HCT116 (cell line): Measurements from ENCODE around the gene MYZAP. TPM values are rescaled to one million over a fixed set of nuclear protein-coding genes. Genes with fewer than 3 reads are reported as not detected.

Experiments used
- ATAC-seq: fragments of 200-7000 bp; cut with Tn5 transposase; 2 replicates; pipeline ENCODE4 v1.9.1; 2020; ENCODE audit warnings: mild to moderate bottlenecking, moderate library complexity
- BruUV-seq: library from RNA; stranded (reverse); fragments of 400-500 nt; replicated peaks from 2 replicates; lab custom pipeline; 2021; lab: Mats Ljungman, UMichigan
- CTCF ChIA-PET: fragments of 300-600 bp; sonication (Branson Sonifier 250); formaldehyde crosslinking; loops from one replicate; lab custom pipeline; 2021; ENCODE audit warnings: antibody characterized with exemption; lab: Charles Lee
- POLR2A ChIA-PET: fragments of 300-600, 350-600 bp; sonication (Branson Sonifier 250); formaldehyde crosslinking; loops from one replicate; lab custom pipeline; 2021; ENCODE audit warnings: antibody characterized with exemption; lab: Charles Lee
- RAD21 ChIA-PET, 2 experiments: fragments of 300-600 bp; sonication (Branson Sonifier 250); formaldehyde crosslinking; loops; one replicate each; lab custom pipeline; 2023; ENCODE audit warnings: low total read pairs in 2 of 2; ENCODE audit not compliant: uncharacterized antibody in 2 of 2, unreplicated experiment in 2 of 2, low non-redundant PET in 1 of 2; lab: Charles Lee
- DNase-seq: peaks from one replicate; pipeline ENCODE4 v3.0.0-alpha.2; 2010; ENCODE audit warnings: low read depth, low spot score
- H2AFZ ChIP-seq: fragments of 200-600 bp; shearing (Covaris generic), sonication (generic); 2 replicates; pipeline ENCODE4 v1.6.1; 2017; ENCODE audit warnings: low read depth, mixed run types, mixed read lengths, antibody characterized with exemption, low read length; ENCODE audit not compliant: poor library complexity, severe bottlenecking
- H3K27ac ChIP-seq: 2 replicates; pipeline ENCODE4 v1.5.1; 2012; ENCODE audit warnings: low read depth, low read length
- H3K27me3 ChIP-seq: fragments of 200-600 bp; sonication (generic); 2 replicates; pipeline ENCODE4 v1.6.1; 2016; ENCODE audit warnings: mixed run types, low read length, mixed read lengths; ENCODE audit not compliant: insufficient read depth
- H3K36me3 ChIP-seq, 2 experiments: fragments of 200-500 bp in 1 of 2; fragments of 200-600 bp in 1 of 2; sonication (Bioruptor generic) in 1 of 2; sonication (generic) in 1 of 2; 2 replicates each; pipeline versions ENCODE4 v1.5.1 to v1.6.1; 2014 to 2016; ENCODE audit warnings: low read length in 2 of 2, inconsistent platforms in 1 of 2, mixed read lengths in 1 of 2, mixed run types in 1 of 2; ENCODE audit not compliant: insufficient read depth in 2 of 2, control insufficient read depth in 1 of 2
- H3K4me1 ChIP-seq, 2 experiments: fragments of 200-600 bp in 1 of 2; sonication (generic) in 1 of 2; 2 replicates each; pipeline versions ENCODE4 v1.5.1 to v1.6.1; 2012 to 2017; ENCODE audit warnings: low read length in 2 of 2, inconsistent platforms in 1 of 2, mild to moderate bottlenecking in 1 of 2, mixed read lengths in 1 of 2, mixed run types in 1 of 2, moderate library complexity in 1 of 2; ENCODE audit not compliant: insufficient read depth in 2 of 2, control insufficient read depth in 1 of 2
- H3K4me2 ChIP-seq: fragments of 200-600 bp; sonication (generic); 2 replicates; pipeline ENCODE4 v1.6.1; 2017; ENCODE audit warnings: mixed run types, low read length, mixed read lengths
- H3K4me3 ChIP-seq, 2 experiments: fragments of 200-600 bp in 1 of 2; sonication (generic) in 1 of 2; replicated peaks in 1 of 2; 2 replicates each; pipeline ENCODE4 v1.5.1; 2011 to 2016; ENCODE audit warnings: low read length in 2 of 2, control low read depth in 1 of 2, low read depth in 1 of 2, mild to moderate bottlenecking in 1 of 2, mixed read lengths in 1 of 2, mixed run types in 1 of 2
- H3K79me2 ChIP-seq: fragments of 200-600 bp; sonication (generic); 2 replicates; pipeline ENCODE4 v1.6.1; 2017; ENCODE audit warnings: mild to moderate bottlenecking, mixed run types, low read length, moderate library complexity, mixed read lengths; ENCODE audit not compliant: insufficient read depth
- H3K9ac ChIP-seq: fragments of 200-600 bp; sonication (generic); 2 replicates; pipeline ENCODE4 v1.6.1; 2016; ENCODE audit warnings: low read length, mixed read lengths
- H3K9me2 ChIP-seq: fragments of 200-600 bp; sonication (generic), shearing (Covaris generic); 2 replicates; pipeline ENCODE4 v1.6.1; 2017; ENCODE audit warnings: mixed run types, mild to moderate bottlenecking, moderate library complexity; ENCODE audit not compliant: insufficient read depth
- H3K9me3 ChIP-seq, 2 experiments: fragments of 200-500 bp in 1 of 2; fragments of 200-600 bp in 1 of 2; sonication (Bioruptor generic) in 1 of 2; sonication (generic) in 1 of 2; 2 replicates each; pipeline ENCODE4 v1.6.1; 2014 to 2017; ENCODE audit warnings: low read length in 2 of 2, mixed read lengths in 2 of 2, inconsistent platforms in 1 of 2, low read depth in 1 of 2, mild to moderate bottlenecking in 1 of 2, mixed run types in 1 of 2, moderate library complexity in 1 of 2; ENCODE audit not compliant: control insufficient read depth in 1 of 2, insufficient read depth in 1 of 2
- H4K20me1 ChIP-seq: fragments of 200-600 bp; sonication (generic), shearing (Covaris generic); 2 replicates; pipeline ENCODE4 v1.6.1; 2017; ENCODE audit warnings: mixed run types, mild to moderate bottlenecking, moderate library complexity; ENCODE audit not compliant: insufficient read depth
- CEBPB ChIP-seq: IDR thresholded peaks from 2 replicates; pipeline ENCODE4 v1.6.1; 2012; ENCODE audit warnings: low read depth
- EGR1 ChIP-seq: IDR thresholded peaks from 2 replicates; pipeline ENCODE4 v1.6.1; 2012; ENCODE audit warnings: low read depth
- ELF1 ChIP-seq: IDR thresholded peaks from 2 replicates; pipeline ENCODE4 v1.6.1; 2012; ENCODE audit warnings: low read depth, borderline replicate concordance
- EZH2 ChIP-seq: fragments of 200-600 bp; sonication (generic); IDR thresholded peaks from 2 replicates; pipeline ENCODE4 v1.6.1; 2017; ENCODE audit warnings: antibody characterized with exemption, mixed run types
- EZH2phosphoT487 ChIP-seq: fragments of 200-600 bp; IDR thresholded peaks from 2 replicates; pipeline ENCODE4 v1.6.1; 2018; ENCODE audit warnings: antibody characterized with exemption, borderline replicate concordance
- FOSL1 ChIP-seq: IDR thresholded peaks from 2 replicates; pipeline ENCODE4 v1.6.1; 2012; ENCODE audit warnings: low read depth
- POLR2A ChIP-seq: IDR thresholded peaks from 2 replicates; pipeline ENCODE4 v1.7.0; 2011; ENCODE audit warnings: borderline replicate concordance; ENCODE audit not compliant: insufficient read depth, insufficient read length; ENCODE audit errors: extremely low read depth
- POLR2AphosphoS5 ChIP-seq: IDR thresholded peaks from 2 replicates; pipeline ENCODE4 v1.6.1; 2011; ENCODE audit warnings: mild to moderate bottlenecking, low read depth, low read length, moderate library complexity
- SIN3A ChIP-seq: IDR thresholded peaks from 2 replicates; pipeline ENCODE4 v1.6.1; 2012; ENCODE audit warnings: low read depth
- SP1 ChIP-seq: IDR thresholded peaks from 2 replicates; pipeline ENCODE4 v1.6.1; 2012; ENCODE audit warnings: low read depth
- SRF ChIP-seq: IDR thresholded peaks from 2 replicates; pipeline ENCODE4 v1.6.1; 2012; ENCODE audit warnings: low read depth
- ZFX ChIP-seq: fragments of 450-650 bp; IDR thresholded peaks from 2 replicates; pipeline ENCODE4 v1.6.1; 2017
- intact Hi-C: fragments of 100-400 bp; cut with micrococcal nuclease; formaldehyde crosslinking; loops from 2 replicates; pipeline ENCODE4 v1.10.0; 2022
- total RNA-seq: library from RNA; stranded (reverse); gene quantifications from one replicate; pipeline ENCODE4 v1.2.1, GENCODE V29; 2021; ENCODE audit not compliant: unreplicated experiment
- TF ChIP-seq, protein P1 (sequence below): IDR thresholded peaks from 2 replicates; pipeline ENCODE4 v1.6.1; 2011; ENCODE audit warnings: mild to moderate bottlenecking, low read length, moderate library complexity; ENCODE audit not compliant: insufficient replicate concordance; ENCODE audit errors: extremely low read depth
- TF ChIP-seq, protein P2 (sequence below): IDR thresholded peaks from 2 replicates; pipeline ENCODE4 v1.6.1; 2012
- TF ChIP-seq, protein P3 (sequence below), 3 experiments: fragments of 200-600 bp in 1 of 3; sonication (generic) in 1 of 3; IDR thresholded peaks in 2 of 3; conservative IDR thresholded peaks in 1 of 3; 2 replicates each; pipeline ENCODE4 v1.5.1; 2012 to 2017; ENCODE audit warnings: low read depth in 2 of 3, low read length in 2 of 3, antibody characterized with exemption in 1 of 3, borderline replicate concordance in 1 of 3, control low read depth in 1 of 3, mild to moderate bottlenecking in 1 of 3, mixed read lengths in 1 of 3, mixed run types in 1 of 3, moderate library complexity in 1 of 3; ENCODE audit not compliant: insufficient read depth in 1 of 3
- TF ChIP-seq, protein P4 (sequence below): IDR thresholded peaks from 2 replicates; pipeline ENCODE4 v1.6.1; 2012; ENCODE audit warnings: low read depth

Gene MYZAP
- total RNA-seq, 1 experiment from 2014 or later: 5.8 TPM

DNA sequence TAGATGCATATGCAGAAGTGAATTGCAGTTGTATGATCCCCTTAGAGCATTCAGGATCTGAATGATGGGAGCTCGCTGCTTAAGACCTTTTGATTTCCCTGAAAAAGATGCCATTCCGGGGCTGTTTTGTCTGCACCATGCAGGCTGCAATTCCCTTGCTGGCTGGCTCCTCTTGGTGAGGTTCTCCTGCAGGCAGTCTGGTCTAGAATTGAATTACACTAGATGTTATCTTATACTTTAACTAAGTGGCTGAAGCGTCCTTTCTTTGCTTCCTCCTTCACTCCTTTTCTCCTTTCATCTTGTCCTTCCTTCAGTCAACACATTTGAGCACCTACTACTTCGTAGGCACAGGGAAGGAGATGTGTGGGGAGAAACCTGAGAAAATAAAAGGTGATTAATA, 18.6 kb upstream of the MYZAP start (continued):
- TF ChIP-seq, protein P1, sequence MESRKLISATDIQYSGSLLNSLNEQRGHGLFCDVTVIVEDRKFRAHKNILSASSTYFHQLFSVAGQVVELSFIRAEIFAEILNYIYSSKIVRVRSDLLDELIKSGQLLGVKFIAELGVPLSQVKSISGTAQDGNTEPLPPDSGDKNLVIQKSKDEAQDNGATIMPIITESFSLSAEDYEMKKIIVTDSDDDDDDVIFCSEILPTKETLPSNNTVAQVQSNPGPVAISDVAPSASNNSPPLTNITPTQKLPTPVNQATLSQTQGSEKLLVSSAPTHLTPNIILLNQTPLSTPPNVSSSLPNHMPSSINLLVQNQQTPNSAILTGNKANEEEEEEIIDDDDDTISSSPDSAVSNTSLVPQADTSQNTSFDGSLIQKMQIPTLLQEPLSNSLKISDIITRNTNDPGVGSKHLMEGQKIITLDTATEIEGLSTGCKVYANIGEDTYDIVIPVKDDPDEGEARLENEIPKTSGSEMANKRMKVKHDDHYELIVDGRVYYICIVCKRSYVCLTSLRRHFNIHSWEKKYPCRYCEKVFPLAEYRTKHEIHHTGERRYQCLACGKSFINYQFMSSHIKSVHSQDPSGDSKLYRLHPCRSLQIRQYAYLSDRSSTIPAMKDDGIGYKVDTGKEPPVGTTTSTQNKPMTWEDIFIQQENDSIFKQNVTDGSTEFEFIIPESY: no peak
- TF ChIP-seq, protein P2, sequence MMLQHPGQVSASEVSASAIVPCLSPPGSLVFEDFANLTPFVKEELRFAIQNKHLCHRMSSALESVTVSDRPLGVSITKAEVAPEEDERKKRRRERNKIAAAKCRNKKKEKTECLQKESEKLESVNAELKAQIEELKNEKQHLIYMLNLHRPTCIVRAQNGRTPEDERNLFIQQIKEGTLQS: no peak
- TF ChIP-seq, protein P3, sequence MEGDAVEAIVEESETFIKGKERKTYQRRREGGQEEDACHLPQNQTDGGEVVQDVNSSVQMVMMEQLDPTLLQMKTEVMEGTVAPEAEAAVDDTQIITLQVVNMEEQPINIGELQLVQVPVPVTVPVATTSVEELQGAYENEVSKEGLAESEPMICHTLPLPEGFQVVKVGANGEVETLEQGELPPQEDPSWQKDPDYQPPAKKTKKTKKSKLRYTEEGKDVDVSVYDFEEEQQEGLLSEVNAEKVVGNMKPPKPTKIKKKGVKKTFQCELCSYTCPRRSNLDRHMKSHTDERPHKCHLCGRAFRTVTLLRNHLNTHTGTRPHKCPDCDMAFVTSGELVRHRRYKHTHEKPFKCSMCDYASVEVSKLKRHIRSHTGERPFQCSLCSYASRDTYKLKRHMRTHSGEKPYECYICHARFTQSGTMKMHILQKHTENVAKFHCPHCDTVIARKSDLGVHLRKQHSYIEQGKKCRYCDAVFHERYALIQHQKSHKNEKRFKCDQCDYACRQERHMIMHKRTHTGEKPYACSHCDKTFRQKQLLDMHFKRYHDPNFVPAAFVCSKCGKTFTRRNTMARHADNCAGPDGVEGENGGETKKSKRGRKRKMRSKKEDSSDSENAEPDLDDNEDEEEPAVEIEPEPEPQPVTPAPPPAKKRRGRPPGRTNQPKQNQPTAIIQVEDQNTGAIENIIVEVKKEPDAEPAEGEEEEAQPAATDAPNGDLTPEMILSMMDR (IDR thresholded peaks at IDR 0.05 in 2 of 3, conservative IDR thresholded peaks at IDR 0.05 in 1 of 3; ENCODE audit: borderline replicate concordance in 1 of 3, insufficient read depth in 1 of 3, low read depth in 2 of 3, low read length in 2 of 3): no peak
- TF ChIP-seq EZH2 (no peak), ZFX (no peak), FOSL1 (no peak), POLR2A (no peak)

DNA sequence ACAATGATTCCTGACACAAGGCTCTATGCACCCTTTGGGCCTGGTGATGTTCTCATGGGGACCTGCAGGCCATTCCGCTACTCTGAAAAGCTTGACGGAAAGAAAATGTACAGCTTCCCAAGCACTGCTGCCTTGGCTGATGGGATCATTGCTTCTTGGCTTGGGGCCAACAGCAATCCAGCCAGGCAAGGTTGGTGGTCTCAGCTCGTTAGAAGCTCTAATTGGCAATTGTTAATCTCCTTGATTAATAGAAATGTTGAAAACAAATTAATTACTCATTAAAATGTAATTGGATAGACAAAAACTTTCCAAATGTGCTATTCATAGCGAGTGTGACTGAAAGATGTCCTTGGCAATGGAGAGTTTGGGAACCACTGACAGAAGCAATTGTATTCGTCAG, 16.3 kb upstream of the MYZAP start:
- Histone ChIP-seq H3K4me1 (peaks cover 0 to 13% of the 10 kb centered on the region in 2 experiments; a peak in 2 of 4 replicates), H3K79me2 (no peaks in the 10 kb centered on the region), H3K27me3 (no peaks in the 10 kb centered on the region), H3K9ac (no peak overlapping the region), H3K4me3 (no peak overlapping the region), H3K9me3 (no peaks in the 10 kb centered on the region), H3K36me3 (no peaks in the 10 kb centered on the region), H4K20me1 (no peaks in the 10 kb centered on the region), H3K4me2 (no peak overlapping the region), H2AFZ (no peak overlapping the region), H3K27ac (no peak overlapping the region), H3K9me2 (no peaks in the 10 kb centered on the region)
- ChIA-PET RAD21 (no interaction called here), CTCF (no interaction called here), POLR2A (no interaction called here)
- intact Hi-C loops: no loop called here
- ATAC-seq (no peak), DNase-seq (no peak)
- no TSS peak for BruUV-seq
- TF ChIP-seq CEBPB: no peak
- TF ChIP-seq ELF1: no peak
- no peak for TF ChIP-seq FOSL1
- no peak for TF ChIP-seq POLR2AphosphoS5
- TF ChIP-seq, protein P3 (IDR thresholded peaks at IDR 0.05 in 2 of 3, conservative IDR thresholded peaks at IDR 0.05 in 1 of 3; ENCODE audit: borderline replicate concordance in 1 of 3, insufficient read depth in 1 of 3, low read depth in 2 of 3, low read length in 2 of 3): no peak
- TF ChIP-seq SIN3A: no peak
- no peak for TF ChIP-seq SP1
- TF ChIP-seq SRF: no peak
- TF ChIP-seq ZFX: no peak
- TF ChIP-seq, protein P4, sequence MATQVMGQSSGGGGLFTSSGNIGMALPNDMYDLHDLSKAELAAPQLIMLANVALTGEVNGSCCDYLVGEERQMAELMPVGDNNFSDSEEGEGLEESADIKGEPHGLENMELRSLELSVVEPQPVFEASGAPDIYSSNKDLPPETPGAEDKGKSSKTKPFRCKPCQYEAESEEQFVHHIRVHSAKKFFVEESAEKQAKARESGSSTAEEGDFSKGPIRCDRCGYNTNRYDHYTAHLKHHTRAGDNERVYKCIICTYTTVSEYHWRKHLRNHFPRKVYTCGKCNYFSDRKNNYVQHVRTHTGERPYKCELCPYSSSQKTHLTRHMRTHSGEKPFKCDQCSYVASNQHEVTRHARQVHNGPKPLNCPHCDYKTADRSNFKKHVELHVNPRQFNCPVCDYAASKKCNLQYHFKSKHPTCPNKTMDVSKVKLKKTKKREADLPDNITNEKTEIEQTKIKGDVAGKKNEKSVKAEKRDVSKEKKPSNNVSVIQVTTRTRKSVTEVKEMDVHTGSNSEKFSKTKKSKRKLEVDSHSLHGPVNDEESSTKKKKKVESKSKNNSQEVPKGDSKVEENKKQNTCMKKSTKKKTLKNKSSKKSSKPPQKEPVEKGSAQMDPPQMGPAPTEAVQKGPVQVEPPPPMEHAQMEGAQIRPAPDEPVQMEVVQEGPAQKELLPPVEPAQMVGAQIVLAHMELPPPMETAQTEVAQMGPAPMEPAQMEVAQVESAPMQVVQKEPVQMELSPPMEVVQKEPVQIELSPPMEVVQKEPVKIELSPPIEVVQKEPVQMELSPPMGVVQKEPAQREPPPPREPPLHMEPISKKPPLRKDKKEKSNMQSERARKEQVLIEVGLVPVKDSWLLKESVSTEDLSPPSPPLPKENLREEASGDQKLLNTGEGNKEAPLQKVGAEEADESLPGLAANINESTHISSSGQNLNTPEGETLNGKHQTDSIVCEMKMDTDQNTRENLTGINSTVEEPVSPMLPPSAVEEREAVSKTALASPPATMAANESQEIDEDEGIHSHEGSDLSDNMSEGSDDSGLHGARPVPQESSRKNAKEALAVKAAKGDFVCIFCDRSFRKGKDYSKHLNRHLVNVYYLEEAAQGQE: no peak
- TF ChIP-seq EZH2phosphoT487: no peak
- no peak for TF ChIP-seq EGR1
